ENCODE data around the gene GIPC1.
"Not testable (repeated sequence)": the region's sequence is repeated elsewhere in the genome, so short reads cannot be mapped to it uniquely, and the experiment has no call there.

Gene GIPC1

GRCh38 chr19:14517446-14517839 is 21.5 kb upstream of the GIPC1 start:
- peak; percentile 42 for DNase-seq (ENCODE audit: low spot score)

- no peak for DNase-seq (ENCODE audit: low spot score)
Measured at GRCh38 chr19:14516746-14517438, 21.0 kb upstream of the GIPC1 start.

- no peak for DNase-seq (ENCODE audit: low spot score)
Measured at GRCh38 chr19:14516048-14516534, 20.2 kb upstream of the GIPC1 start.

- no peak for DNase-seq (ENCODE audit: low spot score)
Measured at GRCh38 chr19:14515501-14516047, 19.6 kb upstream of the GIPC1 start.

GRCh38 chr19:14514215-14514863 is 18.4 kb upstream of the GIPC1 start:
- no peak for DNase-seq (ENCODE audit: low spot score)

GRCh38 chr19:14512406-14512961 is 16.6 kb upstream of the GIPC1 start:
- DNase-seq (ENCODE audit: low spot score): no peak

GRCh38 chr19:14511229-14511593 is 15.3 kb upstream of the GIPC1 start:
- DNase-seq (ENCODE audit: low spot score): no peak

- DNase-seq (ENCODE audit: low spot score): peak; percentile 38
Measured at GRCh38 chr19:14510311-14511228, 14.6 kb upstream of the GIPC1 start.

GRCh38 chr19:14507704-14508542 is 12.0 kb upstream of the GIPC1 start:
- peak; percentile 64 for DNase-seq (ENCODE audit: low spot score)

GRCh38 chr19:14505488-14506239 is 9.7 kb upstream of the GIPC1 start:
- DNase-seq (ENCODE audit: low spot score): peak; percentile 77

GRCh38 chr19:14504575-14504974 is 8.6 kb upstream of the GIPC1 start:
- not testable (repeated sequence) for DNase-seq (ENCODE audit: low spot score)

- DNase-seq (ENCODE audit: low spot score): no peak
Measured at GRCh38 chr19:14503285-14503684, 7.4 kb upstream of the GIPC1 start.

- DNase-seq (ENCODE audit: low spot score): no peak
Measured at GRCh38 chr19:14502334-14503092, 6.6 kb upstream of the GIPC1 start.

- DNase-seq (ENCODE audit: low spot score): no peak
Measured at GRCh38 chr19:14497228-14497921, 1.4 kb upstream of the GIPC1 start.

GRCh38 chr19:14496834-14497227 is 904 bp upstream of the GIPC1 start:
- no peak for DNase-seq (ENCODE audit: low spot score)

- no peak for DNase-seq (ENCODE audit: low spot score)
Measured at GRCh38 chr19:14495672-14496028, 277 bp downstream of the GIPC1 start.

- no peak for DNase-seq (ENCODE audit: low spot score)
Measured at GRCh38 chr19:14494910-14495671, 836 bp downstream of the GIPC1 start.

GRCh38 chr19:14494411-14494810 is 1.5 kb downstream of the GIPC1 start:
- no peak for DNase-seq (ENCODE audit: low spot score)

All from hepatic stellate cell (primary cell).